ENCODE measurements around the gene LGR4.

The LGR4 gene

DNA sequence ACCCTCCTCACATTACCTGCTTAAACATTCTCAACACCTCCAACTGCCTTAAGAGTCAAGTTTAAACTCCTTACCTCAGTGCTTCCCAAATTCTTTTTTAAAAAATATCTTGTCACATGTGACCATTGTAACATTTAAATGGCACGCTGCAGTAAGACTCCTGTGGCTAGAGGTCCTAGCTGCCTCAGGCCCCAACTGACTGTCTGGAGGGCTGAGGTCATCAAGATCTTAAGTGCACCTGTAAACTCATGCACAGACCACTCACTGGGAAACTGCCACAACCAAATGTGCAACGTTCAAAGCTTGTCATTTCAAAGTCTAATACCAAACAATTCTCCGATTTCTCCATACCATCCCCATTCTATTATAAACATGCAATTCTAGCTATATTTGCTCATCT is 93.1 kb downstream of the LGR4 start:
- DNase-seq (ENCODE audit: low read depth in 2 of 2): no peak

GRCh38 chr11:27375370-27375769 is 97.2 kb downstream of the LGR4 start:
- DNase-seq (ENCODE audit: low read depth in 2 of 2): no peak

- DNase-seq (ENCODE audit: low read depth in 2 of 2): no peak
Measured at GRCh38 chr11:27373856-27374602, 98.6 kb downstream of the LGR4 start.

DNA sequence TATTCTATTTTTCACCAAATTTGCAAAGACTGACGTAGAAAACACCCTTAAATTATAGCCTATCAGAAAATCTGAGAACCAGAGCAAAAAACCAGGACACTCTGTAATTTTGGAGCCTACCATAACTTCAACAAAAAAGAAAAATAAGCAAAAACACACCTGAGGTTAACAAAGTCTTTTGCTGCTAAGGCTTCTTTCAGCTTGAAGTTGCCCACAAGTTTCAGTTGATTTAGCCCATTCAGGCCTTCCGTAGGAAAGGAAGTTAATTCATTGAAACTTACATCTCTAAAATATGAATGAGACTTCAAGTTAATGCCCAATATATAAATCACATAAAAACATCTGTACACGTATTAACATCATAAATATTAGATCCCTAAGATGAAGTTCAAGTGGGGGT is 99.2 kb downstream of the LGR4 start:
- DNase-seq (ENCODE audit: low read depth in 2 of 2): no peak

DNA sequence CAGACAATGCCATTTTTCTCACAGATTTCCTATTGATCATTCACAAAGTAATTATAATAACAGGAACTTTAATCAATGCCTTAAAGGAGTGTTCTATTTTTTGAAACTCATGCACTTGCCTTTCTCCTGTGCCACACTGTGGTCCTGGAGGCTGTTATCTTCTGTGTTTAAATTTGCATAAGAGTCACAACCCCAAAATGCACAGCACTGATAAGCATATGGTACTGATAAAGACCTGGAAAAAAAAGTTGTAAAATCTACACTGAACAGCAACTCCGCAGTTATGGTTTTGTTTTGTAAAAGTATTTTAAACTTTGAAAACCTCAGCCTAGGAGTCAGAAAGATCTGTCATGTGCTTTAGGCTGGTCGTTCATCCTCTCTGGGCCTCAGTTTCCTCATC is 100.4 kb downstream of the LGR4 start:
- DNase-seq (ENCODE audit: low read depth in 2 of 2): no peak

GRCh38 chr11:27371489-27371888 is 101.1 kb downstream of the LGR4 start:
- DNase-seq (ENCODE audit: low read depth in 2 of 2): no peak

DNA sequence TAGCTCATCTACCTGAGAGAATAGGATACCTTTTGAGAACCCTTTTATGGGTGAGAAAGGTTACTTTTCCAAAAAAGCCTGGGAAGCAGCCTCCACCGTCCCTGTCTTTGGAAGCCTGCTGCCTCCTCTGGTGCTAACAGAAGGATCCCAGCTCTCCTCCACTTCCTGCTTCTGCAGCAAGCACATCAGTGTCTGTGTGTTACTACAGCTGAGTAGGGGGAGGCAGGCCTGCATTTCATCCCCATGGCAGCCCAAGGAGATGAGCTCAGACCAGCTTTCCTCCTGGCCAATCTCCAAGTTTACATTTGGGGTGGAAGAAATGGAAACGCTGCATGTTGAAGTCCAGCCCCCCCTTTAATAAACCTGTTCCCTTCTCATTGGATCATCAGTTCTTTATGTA is 102.2 kb downstream of the LGR4 start:
- DNase-seq (ENCODE audit: low read depth in 2 of 2): no peak

GRCh38 chr11:27367881-27368280 is 104.7 kb downstream of the LGR4 start:
- DNase-seq (ENCODE audit: low read depth in 2 of 2): no peak

DNA sequence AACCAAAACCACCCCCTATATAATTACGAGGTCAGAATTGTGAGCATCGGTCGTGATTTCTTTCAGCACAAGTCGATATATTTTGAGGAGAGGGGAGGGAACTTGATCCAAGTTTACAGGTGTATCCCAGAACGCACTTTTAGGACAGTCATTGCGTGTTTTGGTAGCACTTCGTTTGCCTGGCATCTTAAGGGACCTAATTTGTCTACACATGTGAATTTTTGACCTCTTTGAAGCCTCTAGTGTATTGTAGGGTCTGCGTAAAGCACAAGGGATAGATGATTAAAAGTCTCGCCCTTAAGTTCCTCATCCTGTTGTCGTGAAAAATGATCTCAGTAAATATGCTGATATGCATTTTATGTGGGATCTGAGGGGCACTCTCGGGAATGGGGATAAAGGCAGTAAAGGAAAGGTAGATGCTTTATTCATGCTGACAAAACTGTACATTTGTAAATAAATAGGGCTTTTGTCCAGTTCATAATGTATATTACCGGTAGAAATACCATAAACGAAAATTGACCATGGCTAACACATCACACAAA is 108.9 kb downstream of the LGR4 start:
- no peak for DNase-seq (ENCODE audit: low read depth in 2 of 2)

- peak; percentile 79 to 87 for DNase-seq (ENCODE audit: low read depth in 2 of 2)
Measured at GRCh38 chr11:27362749-27363575, 109.6 kb downstream of the LGR4 start, which contains the start of gene CCDC34. Gene CCDC34, minus strand, starts transcription at chr11:27363215. Its CDS starts 21 bp downstream, at chr11:27363194.

DNA sequence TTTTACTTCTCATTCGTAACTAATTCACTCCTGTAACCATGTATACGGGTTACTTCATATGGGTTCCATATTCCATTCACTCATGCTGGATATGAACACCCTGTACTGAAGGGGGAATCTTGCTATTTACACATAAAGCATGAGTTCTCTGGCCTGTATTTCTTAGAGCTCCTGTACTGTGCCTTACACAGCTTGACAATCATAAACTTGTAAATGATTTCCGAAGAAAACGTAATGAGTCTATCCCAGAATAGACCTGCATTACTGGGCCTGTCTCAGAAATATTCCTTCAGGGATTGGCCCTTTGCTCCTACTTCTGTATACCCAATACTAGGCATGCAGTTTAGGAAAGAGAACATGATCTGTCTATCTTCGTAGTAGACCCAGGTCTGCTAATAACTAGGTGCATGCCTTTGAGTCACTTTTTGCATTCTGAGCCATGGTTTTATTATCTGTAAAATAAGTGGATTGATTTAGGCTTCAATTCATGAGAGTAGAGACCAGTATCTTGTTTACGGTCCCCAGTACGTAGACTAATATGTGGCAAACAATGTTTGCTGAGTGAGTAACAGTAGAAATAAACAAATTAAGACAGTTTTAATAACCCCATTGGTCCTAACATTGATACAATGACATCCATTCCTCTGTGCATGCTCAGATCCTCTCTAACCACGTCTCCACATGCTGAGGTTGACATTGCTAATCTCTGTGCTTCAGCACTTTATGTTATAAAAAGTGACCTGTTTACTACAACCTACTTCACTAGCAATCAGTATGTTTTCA is 110.8 kb downstream of the LGR4 start:
- no peak for DNase-seq (ENCODE audit: low read depth in 2 of 2)

- DNase-seq (ENCODE audit: low read depth in 2 of 2): no peak
Measured at GRCh38 chr11:27358296-27358695, 114.3 kb downstream of the LGR4 start.

DNA sequence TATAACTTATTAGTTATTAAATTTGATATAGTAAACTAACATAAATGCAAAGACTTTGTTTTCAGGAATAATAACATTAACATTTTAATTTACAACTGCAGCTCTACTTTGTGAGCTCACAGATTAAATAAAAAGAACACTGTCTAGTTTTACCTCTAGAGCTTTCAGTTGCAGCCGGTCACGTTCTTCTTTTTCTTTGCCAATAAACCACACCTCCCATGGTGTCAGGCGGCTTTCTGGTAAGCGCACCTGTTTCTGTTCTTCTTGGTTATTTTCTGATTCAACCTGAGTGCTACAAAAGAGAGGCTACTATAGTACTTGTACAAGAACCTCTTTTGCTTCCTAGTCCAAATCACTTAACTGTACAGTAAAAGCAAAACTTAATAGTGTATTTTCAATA is 115.3 kb downstream of the LGR4 start:
- DNase-seq (ENCODE audit: low read depth in 2 of 2): no peak

- no peak for DNase-seq (ENCODE audit: low read depth in 2 of 2)
Measured at GRCh38 chr11:27356624-27357222, 115.9 kb downstream of the LGR4 start.

GRCh38 chr11:27355575-27356104 is 117.0 kb downstream of the LGR4 start:
- no peak for DNase-seq (ENCODE audit: low read depth in 2 of 2)

- DNase-seq (ENCODE audit: low read depth in 2 of 2): no peak
Measured at GRCh38 chr11:27354359-27354965, 118.1 kb downstream of the LGR4 start.

DNA sequence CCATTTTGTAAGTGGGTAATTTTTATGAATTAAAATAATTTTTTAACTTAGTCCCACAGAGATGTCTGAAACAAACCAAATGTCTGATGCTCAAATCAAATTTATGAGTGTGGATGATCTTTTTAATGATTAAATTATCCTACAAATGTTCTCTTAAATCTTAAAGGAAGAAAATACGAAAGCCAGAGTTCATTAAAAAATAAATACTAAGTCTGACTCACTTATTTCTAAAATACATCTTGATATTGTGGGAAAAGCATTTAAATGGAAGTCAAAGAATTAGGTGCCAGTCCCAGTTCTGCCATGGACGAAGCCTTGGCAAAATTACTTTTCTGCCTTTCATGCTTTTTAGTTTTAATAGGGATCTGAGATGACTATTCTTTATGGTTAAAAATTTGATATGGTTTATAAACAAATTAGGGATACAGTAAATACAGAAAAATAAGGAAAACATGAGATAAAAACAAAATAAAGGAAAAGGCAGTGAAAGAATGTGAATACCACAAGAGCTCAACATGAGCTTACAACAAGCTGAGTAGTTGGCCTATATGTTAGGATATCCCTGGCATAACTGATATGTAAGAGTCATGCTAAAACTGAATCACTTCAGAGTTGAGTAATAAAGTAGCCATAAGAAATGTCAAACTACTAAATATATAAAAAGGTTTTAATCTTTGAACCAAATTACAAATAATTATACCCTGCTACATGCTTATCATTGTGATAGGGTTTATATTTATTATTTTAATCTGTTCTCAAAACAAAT is 118.8 kb downstream of the LGR4 start:
- no peak for DNase-seq (ENCODE audit: low read depth in 2 of 2)

DNA sequence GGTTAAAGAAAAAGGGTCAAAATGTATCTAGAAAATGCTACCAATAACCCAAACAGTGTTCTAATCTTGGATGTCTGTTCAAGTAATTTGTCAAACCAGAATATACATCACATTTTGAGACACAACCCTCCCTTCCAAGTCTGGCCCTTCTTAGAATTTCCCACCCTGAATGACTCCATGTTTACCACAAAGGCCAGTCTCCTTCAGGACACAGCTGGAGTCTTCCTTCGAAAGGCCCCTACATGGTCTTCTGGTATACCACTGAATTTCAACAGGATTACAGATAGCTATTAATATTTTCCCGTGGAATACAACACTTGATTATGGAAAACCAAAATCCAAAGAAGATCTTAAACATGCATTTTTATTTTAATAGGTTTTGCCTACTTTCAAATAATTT is 119.8 kb downstream of the LGR4 start:
- no peak for DNase-seq (ENCODE audit: low read depth in 2 of 2)

- no peak for DNase-seq (ENCODE audit: low read depth in 2 of 2)
Measured at GRCh38 chr11:27350511-27350910, 122.1 kb downstream of the LGR4 start.

DNA sequence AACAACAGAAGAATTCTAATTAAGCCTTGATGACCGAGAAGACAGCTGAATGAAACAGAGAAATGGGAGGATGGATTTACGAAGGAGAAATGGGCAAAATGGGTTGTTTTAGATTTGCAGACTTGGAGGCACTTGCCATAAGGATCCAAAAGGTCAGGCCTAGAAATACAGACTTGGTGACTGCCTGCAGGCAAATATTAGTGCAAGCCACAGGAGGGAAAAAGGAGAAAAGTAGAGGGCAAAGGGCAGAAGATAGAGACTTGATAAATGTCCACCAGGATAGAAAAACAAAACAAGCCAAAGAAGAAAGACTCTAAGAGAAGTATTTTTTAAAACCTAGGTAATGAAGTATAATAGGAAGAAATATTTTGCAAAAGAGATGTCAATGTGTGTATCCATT is 122.7 kb downstream of the LGR4 start:
- no peak for DNase-seq (ENCODE audit: low read depth in 2 of 2)

Data from stimulated activated CD8-positive, alpha-beta memory T cell treated with anti-CD3 and anti-CD28 coated beads, Interleukin-2, amount 100 ng/mL, for 48 hours (primary cell).